ENCODE measurements around the gene LAMA4.
A peak's percentile ranks its signal among the peaks of the same experiment; 100 is the strongest.
"Not testable (repeated sequence)": the region's sequence is repeated elsewhere in the genome, so short reads cannot be mapped to it uniquely, and the experiment has no call there.

LAMA4 gene

GRCh38 chr6:112202639-112203341 is 51.6 kb downstream of the LAMA4 start:
- no peak for DNase-seq (ENCODE audit: extremely low spot score)
- peak; percentile 47; the same call in 1 of the 2 replicates for TF ChIP-seq L3MBTL2 (conservative IDR thresholded peaks at IDR 0.05)
- TF ChIP-seq SP1 (IDR thresholded peaks at IDR 0.05) = no peak
- ChIA-PET POLR2A (interaction anchor here (0.6 to 2.2 kb wide), 3 partner anchors 14 to 51 kb away, joined by 3 to 12 read pairs (median 3); partner anchors contain the start of gene LAMA4), CTCF (interaction anchor here (1.2 kb wide), 1 partner anchor 15 kb away, joined by 3 read pairs; no protein-coding TSS in a partner anchor)

DNA sequence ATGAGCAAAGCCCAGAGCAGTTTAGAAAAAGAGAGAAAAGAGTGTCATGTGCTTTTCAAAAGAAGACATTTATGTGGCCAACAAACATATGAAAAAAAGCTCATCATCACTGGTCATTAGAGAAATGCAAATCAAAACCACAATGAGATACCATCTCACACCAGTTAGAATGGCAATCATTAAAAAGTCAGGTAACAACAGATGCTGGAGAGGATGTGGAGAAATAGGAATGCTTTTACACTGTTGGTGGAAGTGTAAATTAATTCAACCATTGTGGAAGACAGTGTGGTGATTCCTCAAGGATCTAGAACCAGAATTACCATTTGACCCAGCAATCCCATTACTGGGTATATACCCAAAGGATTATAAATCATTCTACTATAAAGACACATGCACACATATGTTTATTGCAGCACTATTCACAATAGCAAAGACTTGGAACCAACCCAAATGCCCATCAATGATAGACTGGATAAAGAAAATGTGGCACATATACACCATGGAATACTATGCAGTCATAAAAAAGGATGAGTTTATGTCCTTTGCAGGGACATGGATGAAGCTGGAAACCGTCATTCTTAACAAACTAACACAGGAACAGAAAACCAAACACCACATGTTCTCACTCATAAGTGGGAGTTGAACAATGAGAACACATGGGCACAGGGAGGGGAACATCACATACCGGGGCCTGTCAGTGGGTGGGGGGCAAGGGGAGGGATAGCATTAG is 54.0 kb downstream of the LAMA4 start:
- DNase-seq (ENCODE audit: extremely low spot score); POLR2A ChIA-PET: not testable (repeated sequence)
- CTCF ChIA-PET = interaction anchor here (1.1 kb wide), 1 partner anchor 20 kb away, joined by 3 read pairs; no protein-coding TSS in a partner anchor

- TF ChIP-seq LEF1 (IDR thresholded peaks at IDR 0.05; ENCODE audit: borderline replicate concordance) = no peak
- TF ChIP-seq, protein P1, sequence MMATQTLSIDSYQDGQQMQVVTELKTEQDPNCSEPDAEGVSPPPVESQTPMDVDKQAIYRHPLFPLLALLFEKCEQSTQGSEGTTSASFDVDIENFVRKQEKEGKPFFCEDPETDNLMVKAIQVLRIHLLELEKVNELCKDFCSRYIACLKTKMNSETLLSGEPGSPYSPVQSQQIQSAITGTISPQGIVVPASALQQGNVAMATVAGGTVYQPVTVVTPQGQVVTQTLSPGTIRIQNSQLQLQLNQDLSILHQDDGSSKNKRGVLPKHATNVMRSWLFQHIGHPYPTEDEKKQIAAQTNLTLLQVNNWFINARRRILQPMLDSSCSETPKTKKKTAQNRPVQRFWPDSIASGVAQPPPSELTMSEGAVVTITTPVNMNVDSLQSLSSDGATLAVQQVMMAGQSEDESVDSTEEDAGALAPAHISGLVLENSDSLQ (IDR thresholded peaks at IDR 0.05) = peak; percentile 94
- no peak for TF ChIP-seq SP1 (IDR thresholded peaks at IDR 0.05)
- peak; percentile 57; the same call in 1 of the 2 replicates for TF ChIP-seq CTBP1 (IDR thresholded peaks at IDR 0.05; ENCODE audit: borderline replicate concordance)
- no peak for TF ChIP-seq ARNT (IDR thresholded peaks at IDR 0.05)
- TF ChIP-seq NFRKB (IDR thresholded peaks at IDR 0.05) = no peak
- no peak for TF ChIP-seq HDGF (IDR thresholded peaks at IDR 0.05; ENCODE audit: borderline replicate concordance)
- TF ChIP-seq L3MBTL2 (conservative IDR thresholded peaks at IDR 0.05) = no peak
- TF ChIP-seq ZNF384 (IDR thresholded peaks at IDR 0.05) = no peak
- TF ChIP-seq FOXA1 (IDR thresholded peaks at IDR 0.05) = no peak
- TF ChIP-seq ELF4 (IDR thresholded peaks at IDR 0.05) = no peak
- ChIA-PET CTCF (interaction anchor here (1.2 kb wide), 1 partner anchor 21 kb away, joined by 5 read pairs; no protein-coding TSS in a partner anchor), POLR2A (no interaction called here)
- DNase-seq (ENCODE audit: extremely low spot score) = no peak
These were observed 55.4 kb downstream of the LAMA4 start for GRCh38 chr6:112199001-112199403.

- ChIA-PET POLR2A (no interaction called here), CTCF (interaction anchor here (0.7 to 1.9 kb wide), 3 partner anchors 20 to 806 kb away, joined by 3 to 6 read pairs (median 5); no protein-coding TSS in a partner anchor)
- DNase-seq (ENCODE audit: extremely low spot score) = no peak
These were observed 55.8 kb downstream of the LAMA4 start for GRCh38 chr6:112198582-112198981.

DNA sequence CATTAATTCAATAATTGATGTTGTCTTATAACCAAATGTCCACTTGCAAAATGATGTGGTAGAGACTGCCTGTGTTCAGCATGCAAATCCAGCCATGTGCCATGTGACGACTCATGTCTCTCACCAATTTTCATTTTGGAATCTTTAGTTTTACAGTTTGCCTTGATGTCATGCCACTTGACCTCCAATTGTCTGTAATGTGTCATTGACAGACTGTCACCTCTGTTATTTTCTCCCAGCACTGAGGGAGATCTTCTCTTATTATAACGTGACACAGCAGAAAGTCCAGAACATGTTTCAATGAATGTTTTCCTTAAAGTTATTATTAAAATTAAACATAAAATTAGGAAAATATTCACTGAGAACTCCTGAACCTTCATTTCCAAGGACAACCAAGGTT is 56.7 kb downstream of the LAMA4 start:
- TF ChIP-seq BHLHE40 (IDR thresholded peaks at IDR 0.05; ENCODE audit: borderline replicate concordance) = no peak
- no peak for TF ChIP-seq SP1 (IDR thresholded peaks at IDR 0.05)
- TF ChIP-seq LEF1 (IDR thresholded peaks at IDR 0.05; ENCODE audit: borderline replicate concordance) = no peak
- TF ChIP-seq TARDBP (IDR thresholded peaks at IDR 0.05) = no peak
- no peak for TF ChIP-seq CTBP1 (IDR thresholded peaks at IDR 0.05; ENCODE audit: borderline replicate concordance)
- TF ChIP-seq SUZ12 (IDR thresholded peaks at IDR 0.05) = no peak
- TF ChIP-seq ELF4 (IDR thresholded peaks at IDR 0.05) = no peak
- TF ChIP-seq, protein P1 (IDR thresholded peaks at IDR 0.05) = peak; percentile 62
- no peak for TF ChIP-seq ARNT (IDR thresholded peaks at IDR 0.05)
- CTCF ChIA-PET = interaction anchor here (1.9 kb wide), 1 partner anchor 34 kb away, joined by 6 read pairs; no protein-coding TSS in a partner anchor
- POLR2A ChIA-PET = no interaction called here
- DNase-seq (ENCODE audit: extremely low spot score) = no peak

More at GRCh38 chr6:112198582-112198981, 55.8 kb downstream of the LAMA4 start:
- TF ChIP-seq, protein P1 (IDR thresholded peaks at IDR 0.05) = no peak
- no peak for TF ChIP-seq FOXK2 (IDR thresholded peaks at IDR 0.05)
- TF ChIP-seq HDGF (IDR thresholded peaks at IDR 0.05; ENCODE audit: borderline replicate concordance) = no peak
- no peak for TF ChIP-seq ZNF384 (IDR thresholded peaks at IDR 0.05)
- TF ChIP-seq L3MBTL2 (conservative IDR thresholded peaks at IDR 0.05) = no peak

DNA sequence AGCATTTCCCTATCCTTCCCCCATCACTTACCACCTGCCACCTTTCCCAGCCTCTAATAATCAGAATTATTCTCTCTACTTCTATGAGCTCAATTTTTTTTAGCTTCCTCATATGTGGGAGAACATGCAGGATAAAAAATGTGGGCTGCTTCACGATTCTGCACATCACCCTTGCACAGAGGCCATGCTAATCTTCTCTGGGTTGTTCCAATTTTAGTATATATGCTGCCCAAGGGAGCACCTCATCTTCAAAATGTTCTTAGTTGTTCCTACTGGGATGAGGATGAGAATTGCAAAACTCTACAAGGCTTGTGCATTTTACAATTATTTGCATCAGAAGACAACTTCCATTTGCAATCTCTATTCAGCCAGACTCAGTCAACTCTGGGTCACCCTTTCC is 58.1 kb downstream of the LAMA4 start:
- ChIA-PET CTCF (interaction anchor here (1.7 kb wide), 1 partner anchor 16 kb away, joined by 4 read pairs; no protein-coding TSS in a partner anchor), POLR2A (interaction anchor here (1.0 kb wide), 1 partner anchor 57 kb away, joined by 3 read pairs; no protein-coding TSS in a partner anchor)
- no peak for TF ChIP-seq SP1 (IDR thresholded peaks at IDR 0.05)
- no peak for TF ChIP-seq LEF1 (IDR thresholded peaks at IDR 0.05; ENCODE audit: borderline replicate concordance)
- TF ChIP-seq ELF4 (IDR thresholded peaks at IDR 0.05) = no peak
- TF ChIP-seq ARNT (IDR thresholded peaks at IDR 0.05) = no peak
- no peak for TF ChIP-seq FOXK2 (IDR thresholded peaks at IDR 0.05)
- no peak for TF ChIP-seq FOXM1 (IDR thresholded peaks at IDR 0.05; ENCODE audit: borderline replicate concordance)
- TF ChIP-seq, protein P1 (IDR thresholded peaks at IDR 0.05) = no peak
- no peak for TF ChIP-seq TARDBP (IDR thresholded peaks at IDR 0.05)
- no peak for TF ChIP-seq FOXA1 (IDR thresholded peaks at IDR 0.05)
- TF ChIP-seq L3MBTL2 (conservative IDR thresholded peaks at IDR 0.05) = no peak
- no peak for TF ChIP-seq ZNF384 (IDR thresholded peaks at IDR 0.05)
- no peak for TF ChIP-seq CTBP1 (IDR thresholded peaks at IDR 0.05; ENCODE audit: borderline replicate concordance)
- no peak for TF ChIP-seq NFRKB (IDR thresholded peaks at IDR 0.05)
- no peak for TF ChIP-seq HDGF (IDR thresholded peaks at IDR 0.05; ENCODE audit: borderline replicate concordance)
- no peak for TF ChIP-seq BHLHE40 (IDR thresholded peaks at IDR 0.05; ENCODE audit: borderline replicate concordance)
- TF ChIP-seq SUZ12 (IDR thresholded peaks at IDR 0.05) = no peak
- no peak for DNase-seq (ENCODE audit: extremely low spot score)

Data from HEK293T (cell line).